Dedifferentiated amniotic fluid mesenchymal stem cell (primary cell): ENCODE results near the gene TM9SF3.
"Not testable (repeated sequence)": the region's sequence is repeated elsewhere in the genome, so short reads cannot be mapped to it uniquely, and the experiment has no call there.

Source experiments
- DNase-seq: peaks from one replicate; pipeline ENCODE4 v3.0.0-alpha.2; 2016; ENCODE audit errors: extremely low spot score

Gene TM9SF3

GRCh38 chr10:96570511-96570910 lies 16.3 kb downstream of the TM9SF3 start:
- no peak for DNase-seq

GRCh38 chr10:96568402-96568801 lies 18.4 kb downstream of the TM9SF3 start:
- no peak for DNase-seq

DNA sequence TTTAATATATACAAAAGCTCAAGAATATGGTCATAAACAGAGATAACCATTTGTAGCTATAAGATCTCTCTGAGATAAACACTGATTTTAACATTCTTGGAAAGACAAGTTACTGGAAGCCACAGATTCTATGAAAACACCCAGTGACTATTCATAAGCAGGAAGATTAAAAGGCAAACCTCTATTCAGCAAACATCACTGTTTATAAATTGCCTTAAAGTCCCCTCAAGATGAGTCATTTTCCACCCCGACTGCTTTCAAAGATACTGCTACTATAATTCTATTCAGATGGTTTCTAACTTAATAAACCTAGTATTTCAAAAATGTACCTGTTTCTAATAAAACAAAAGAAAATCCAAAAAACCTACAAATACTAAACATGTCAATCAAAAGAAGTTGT lies 21.0 kb downstream of the TM9SF3 start:
- DNase-seq = no peak

GRCh38 chr10:96560966-96561887 lies 25.6 kb downstream of the TM9SF3 start:
- no peak for DNase-seq

GRCh38 chr10:96560489-96560888 lies 26.3 kb downstream of the TM9SF3 start:
- DNase-seq = no peak

GRCh38 chr10:96556003-96556402 lies 30.8 kb downstream of the TM9SF3 start:
- no peak for DNase-seq

DNA sequence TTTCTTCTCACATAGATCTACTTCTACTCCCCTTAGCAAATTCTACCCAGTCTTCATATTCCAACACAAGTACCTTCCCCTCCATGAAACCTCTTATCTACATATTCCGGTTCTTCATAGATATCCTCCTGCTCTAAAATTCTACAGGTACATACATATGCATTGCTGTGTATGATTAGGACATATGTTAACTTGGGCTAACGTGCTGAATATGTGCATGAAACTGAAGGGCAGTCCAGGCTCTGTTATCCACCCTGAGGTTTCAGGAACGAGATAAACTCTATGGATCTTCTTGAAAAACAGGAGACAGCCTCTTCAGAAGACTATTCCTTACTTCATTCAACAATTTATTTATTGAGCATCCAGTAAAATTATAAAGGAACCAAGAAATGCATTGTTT lies 31.5 kb downstream of the TM9SF3 start:
- DNase-seq = no peak

GRCh38 chr10:96548589-96548988 lies 38.2 kb downstream of the TM9SF3 start:
- no peak for DNase-seq

- DNase-seq = not testable (repeated sequence)
These were observed 41.3 kb downstream of the TM9SF3 start for GRCh38 chr10:96545558-96545957.

- DNase-seq = no peak
These were observed 44.9 kb downstream of the TM9SF3 start for GRCh38 chr10:96541921-96542320.

- DNase-seq = no peak
These were observed 46.6 kb downstream of the TM9SF3 start for GRCh38 chr10:96540240-96540639.

DNA sequence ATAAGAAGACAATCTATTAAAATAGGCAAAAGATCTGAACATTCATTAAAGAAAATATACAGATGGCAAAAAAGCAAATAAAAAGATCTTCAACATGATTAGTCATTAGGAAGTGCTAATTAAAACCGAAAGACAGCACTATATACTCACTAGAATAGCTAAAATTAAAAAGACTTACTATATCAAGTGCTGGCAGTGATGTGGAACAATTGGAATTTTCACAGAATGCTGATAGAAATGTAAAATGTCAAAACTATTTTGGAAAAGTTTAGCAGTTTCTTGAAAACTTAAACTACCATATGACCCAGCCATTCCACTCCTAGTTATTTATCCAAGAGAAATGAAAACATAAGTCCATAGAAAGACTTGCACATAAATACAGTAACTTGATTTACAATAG lies 48.1 kb downstream of the TM9SF3 start:
- no peak for DNase-seq

GRCh38 chr10:96536129-96536528 lies 50.7 kb downstream of the TM9SF3 start:
- DNase-seq = no peak

DNA sequence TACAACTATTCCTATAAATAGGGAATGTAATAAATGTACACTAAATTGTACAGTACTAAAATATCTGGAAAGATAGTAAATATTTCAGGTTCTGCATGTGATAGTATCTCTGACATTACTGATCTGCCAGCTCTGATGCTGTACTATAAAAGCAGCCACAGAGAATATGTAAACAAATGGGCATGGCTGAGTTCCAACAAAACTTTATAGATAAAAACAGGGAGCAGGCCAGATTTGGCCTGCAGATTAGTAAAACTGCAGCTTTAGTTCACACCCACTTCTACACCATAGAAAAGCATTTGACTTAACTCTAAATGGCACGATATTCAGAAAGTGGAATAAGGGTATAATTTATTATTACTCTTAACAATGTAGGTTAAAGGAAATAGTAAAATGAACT lies 54.3 kb downstream of the TM9SF3 start:
- DNase-seq = no peak

- no peak for DNase-seq
These were observed 57.1 kb downstream of the TM9SF3 start for GRCh38 chr10:96529634-96530279.

DNA sequence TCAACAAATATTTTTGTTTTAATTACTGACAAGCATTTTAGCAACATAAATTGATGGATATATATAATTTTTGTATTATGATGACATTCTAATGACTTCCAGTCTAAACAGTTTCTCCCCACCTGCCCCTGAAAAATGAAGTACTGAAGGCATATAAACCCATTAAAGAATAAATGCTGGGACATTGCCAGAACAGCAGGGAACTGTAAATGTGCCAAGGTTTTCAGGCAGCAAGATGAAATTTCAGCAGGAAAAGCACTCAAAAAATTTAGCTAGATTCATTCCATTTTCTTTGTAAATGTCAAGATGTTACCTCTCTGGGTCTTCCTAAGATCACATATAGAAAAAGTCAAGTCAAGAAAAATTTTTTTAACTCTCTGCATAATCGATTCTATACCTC lies 62.1 kb downstream of the TM9SF3 start:
- no peak for DNase-seq

- DNase-seq = no peak
These were observed 69.5 kb downstream of the TM9SF3 start for GRCh38 chr10:96517284-96517683.

DNA sequence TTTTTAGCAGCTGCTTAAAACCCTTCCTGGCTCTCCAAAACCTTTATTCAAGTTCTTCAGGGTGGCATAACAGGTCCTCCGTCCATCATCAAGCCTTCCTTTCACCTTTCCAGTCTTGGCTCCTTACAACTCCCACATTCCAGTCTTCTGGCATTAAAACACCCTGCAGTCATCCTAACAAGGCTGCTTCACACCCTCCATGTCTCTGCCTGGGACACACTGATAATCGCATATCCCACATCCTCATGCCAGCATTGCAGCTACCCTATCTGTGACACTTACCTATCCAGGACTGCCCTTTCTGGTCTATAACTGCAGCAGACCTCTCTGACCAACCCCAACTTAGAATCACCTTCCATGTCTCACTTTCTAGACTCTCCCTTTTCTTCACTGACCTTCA lies 70.5 kb downstream of the TM9SF3 start:
- no peak for DNase-seq

- peak; percentile 74 for DNase-seq
These were observed 72.9 kb downstream of the TM9SF3 start, which contains the start of gene TLL2 for GRCh38 chr10:96513698-96514561. Gene TLL2, minus strand, starts transcription at chr10:96513926. Its CDS starts 241 bp downstream, at chr10:96513685.

GRCh38 chr10:96513305-96513697 lies 73.5 kb downstream of the TM9SF3 start:
- no peak for DNase-seq

DNA sequence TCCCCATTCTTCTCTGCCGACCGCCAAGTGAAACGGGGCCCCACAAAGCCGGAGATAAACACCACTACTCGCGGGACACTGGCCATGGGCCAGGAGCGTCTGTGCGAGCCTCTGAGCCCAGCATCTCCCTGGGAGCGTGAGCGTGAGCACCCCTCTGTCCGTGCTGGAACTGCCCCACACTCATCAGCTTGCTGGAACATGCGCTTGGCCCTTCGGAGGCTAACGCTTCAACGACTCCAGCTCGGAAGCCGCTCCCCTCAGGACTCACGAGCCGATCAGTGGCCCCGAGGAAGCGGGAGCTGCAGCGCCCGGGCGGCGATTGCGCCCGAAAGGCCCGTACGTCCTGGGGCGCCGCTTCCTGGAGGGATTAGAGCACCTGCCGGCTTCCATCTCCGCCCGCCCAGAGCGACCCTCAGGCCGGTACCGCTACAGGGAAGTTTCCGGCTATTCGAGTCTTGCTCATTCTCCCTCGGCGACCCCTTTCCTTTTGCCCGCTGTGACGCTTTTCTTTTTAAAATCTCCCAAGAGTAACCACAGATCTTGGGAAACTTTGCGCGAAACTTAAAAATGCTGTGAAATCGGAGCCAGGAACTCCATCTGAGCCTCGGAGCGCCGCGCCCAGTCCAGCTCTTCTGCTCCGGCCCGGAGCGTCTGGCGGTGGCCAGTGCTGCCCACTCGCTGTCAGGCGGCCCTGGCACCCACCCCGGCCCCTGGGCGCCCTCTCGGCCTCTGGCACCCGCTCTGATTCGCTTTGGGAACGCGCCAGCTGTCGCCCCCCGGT lies 74.1 kb downstream of the TM9SF3 start:
- no peak for DNase-seq
